Stimulated activated CD4-positive, alpha-beta T cell treated with anti-CD3 and anti-CD28 coated beads, Interleukin-12 subunit alpha, Interleukin-12 subunit beta, amount 100 ng/mL, for 4 hours (primary cell): ENCODE measurements around the gene DNAJC24.

Source experiments
- DNase-seq: peaks from one replicate; pipeline ENCODE4 v3.0.0-alpha.2; 2020

DNAJC24 gene

GRCh38 chr11:31417357-31417756, 47.7 kb downstream of the DNAJC24 start:
- DNase-seq, result no peak

DNA sequence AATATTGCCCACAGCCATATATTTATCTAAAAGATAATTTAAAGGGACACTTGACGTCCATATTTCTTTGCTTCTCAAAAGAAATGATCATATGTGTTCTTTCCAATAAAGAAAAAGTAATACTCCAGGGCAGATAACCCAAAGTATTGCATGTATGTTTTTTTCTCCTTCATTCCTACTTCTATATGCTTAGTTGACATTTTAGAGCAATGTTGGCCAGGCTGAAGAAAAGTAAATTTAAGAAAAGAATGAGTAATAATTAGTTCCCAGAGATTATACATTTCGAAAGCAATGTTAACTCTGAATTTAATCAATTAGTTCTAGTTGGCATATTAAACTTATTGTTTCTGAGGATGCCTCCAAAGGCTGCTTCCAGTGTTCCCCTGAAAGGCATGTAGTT, 48.2 kb downstream of the DNAJC24 start:
- DNase-seq, result no peak

DNA sequence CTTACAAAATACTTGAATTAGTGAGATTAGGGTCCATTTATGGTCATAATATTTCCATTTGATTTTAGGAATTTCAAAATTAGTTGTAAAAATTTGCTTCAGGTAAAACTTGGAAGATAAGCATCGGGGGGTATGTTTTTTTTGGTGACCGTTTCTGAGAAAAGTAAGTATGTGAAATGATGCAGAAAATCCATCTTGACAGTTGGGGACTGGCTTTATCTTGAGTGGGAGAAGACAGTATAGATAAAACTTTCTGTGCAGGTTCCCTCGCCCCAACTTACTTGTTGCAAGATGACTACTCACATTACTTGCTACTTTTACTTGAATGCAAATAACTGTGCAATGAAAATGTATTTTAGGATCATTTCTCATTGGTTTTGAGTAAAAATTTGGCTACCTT, 49.5 kb downstream of the DNAJC24 start:
- no peak for DNase-seq

DNA sequence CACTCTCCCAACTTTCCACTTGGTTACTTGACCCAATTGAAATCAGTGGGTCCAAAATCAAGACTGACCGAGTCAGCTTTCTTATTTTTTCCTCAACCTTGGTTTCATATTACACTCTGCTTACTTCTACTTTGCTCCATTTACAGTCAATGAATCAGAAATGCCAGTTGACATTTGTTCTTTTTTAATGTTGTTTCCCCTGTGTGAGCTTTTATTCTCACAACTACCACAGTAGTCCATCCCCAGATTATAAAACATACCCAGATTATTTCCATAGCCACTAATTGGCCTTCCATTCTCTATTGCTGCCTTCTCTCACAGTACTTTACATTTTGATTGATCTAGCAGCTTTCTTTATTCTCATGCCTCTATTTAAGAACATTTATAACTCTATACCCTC, 50.0 kb downstream of the DNAJC24 start:
- DNase-seq, result no peak

DNA sequence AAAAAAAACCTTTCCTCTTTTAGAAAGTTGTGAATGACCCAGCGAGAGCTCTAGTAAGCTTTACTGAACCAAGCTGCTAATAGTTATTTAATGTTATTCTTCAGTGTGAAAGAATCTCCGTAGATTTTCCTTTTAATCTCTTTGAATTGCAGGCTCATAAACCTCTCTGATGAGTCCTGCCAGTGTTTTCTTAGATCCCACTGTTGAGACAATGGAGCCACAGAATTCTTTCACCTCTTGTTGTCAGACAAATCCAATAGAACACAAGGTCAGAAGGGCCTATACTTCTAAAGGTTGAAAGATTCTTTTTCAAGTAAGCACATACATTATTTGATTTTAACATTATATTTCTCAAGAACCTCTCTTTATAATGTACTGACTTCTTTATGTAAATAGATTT, 52.2 kb downstream of the DNAJC24 start:
- no peak for DNase-seq

DNA sequence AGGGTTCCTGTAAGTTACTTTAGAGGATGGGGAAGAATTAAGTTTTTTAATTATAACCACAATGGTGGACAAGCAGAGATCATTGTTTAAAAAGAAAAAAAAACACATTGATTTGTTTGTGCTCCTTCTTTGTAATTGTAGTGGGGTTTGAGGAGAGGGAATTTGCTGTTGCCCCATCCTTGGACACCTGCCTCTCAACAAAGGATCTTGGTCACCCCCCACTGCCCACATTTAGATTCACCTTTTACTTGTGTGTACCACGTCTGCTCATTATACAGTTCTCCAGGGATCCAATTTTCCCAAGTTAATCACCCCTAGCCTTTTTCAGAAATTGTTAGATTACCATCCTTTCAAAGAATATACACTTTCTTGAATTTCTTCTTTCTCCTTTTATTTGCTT, 53.0 kb downstream of the DNAJC24 start:
- DNase-seq, result no peak

- no peak for DNase-seq
Observed at GRCh38 chr11:31424652-31425051, 55.0 kb downstream of the DNAJC24 start.

- DNase-seq, result no peak
Observed at GRCh38 chr11:31433851-31434250, 64.2 kb downstream of the DNAJC24 start.

- no peak for DNase-seq
Observed at GRCh38 chr11:31437742-31438435, 68.2 kb downstream of the DNAJC24 start.

DNA sequence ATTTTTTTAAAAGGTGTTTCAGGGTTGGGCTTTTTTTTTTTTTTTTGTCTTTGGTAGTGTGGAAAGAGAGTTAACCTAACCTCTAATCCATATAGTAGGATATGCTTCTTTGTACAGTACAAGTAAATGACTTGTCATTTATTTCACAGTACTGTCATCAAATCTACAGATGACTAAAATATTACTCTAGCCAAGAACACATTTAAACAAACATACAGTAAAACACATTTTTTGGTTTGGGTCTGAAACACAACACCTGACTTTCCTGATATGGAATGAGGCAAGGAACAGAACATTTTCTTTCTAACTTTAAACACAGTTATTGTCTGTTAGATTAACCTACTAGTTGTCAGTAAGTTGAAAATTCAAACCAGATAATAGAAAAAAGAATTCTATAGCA, 71.6 kb downstream of the DNAJC24 start:
- DNase-seq, result no peak

DNA sequence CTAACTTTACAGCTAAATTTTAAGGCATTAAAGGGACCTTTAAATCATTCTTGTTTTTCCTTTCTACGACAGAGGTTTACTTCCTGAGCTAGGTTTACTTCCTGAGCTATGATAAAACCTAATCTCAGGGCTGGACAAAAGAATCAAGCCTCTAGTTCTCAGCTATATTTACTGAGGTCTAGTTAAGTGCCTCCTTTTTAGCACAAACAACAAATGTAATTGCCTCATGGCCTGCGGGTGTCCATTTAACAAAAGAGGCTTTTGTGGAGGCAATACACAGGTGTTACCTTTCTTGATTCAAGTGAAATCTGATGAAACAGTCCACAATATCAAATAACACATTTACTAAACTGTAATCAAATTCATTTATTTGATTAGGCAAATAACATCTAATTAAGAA, 72.4 kb downstream of the DNAJC24 start:
- no peak for DNase-seq

- no peak for DNase-seq
Observed at GRCh38 chr11:31443802-31444201, 74.1 kb downstream of the DNAJC24 start.

- no peak for DNase-seq
Observed at GRCh38 chr11:31445621-31446020, 76.0 kb downstream of the DNAJC24 start.

DNA sequence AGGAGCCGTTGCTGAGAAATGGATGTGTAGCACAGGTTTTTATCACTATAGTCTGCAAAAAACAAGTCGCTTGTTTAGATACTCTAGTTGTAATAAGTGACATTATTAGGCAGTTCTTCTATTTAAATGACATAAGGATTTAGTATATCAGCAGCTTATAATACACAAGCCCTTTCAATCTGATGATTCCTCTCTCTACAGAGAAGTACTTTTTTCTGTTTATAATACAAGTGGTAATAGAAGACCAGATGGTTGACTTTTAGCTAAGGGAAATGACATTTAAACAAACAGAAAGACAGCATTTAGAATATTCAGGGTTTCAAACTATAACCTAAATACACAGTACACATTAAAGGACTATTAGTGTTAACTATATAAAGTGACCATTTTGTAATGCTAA, 79.4 kb downstream of the DNAJC24 start:
- DNase-seq, result no peak

- DNase-seq, result no peak
Observed at GRCh38 chr11:31450841-31451240, 81.2 kb downstream of the DNAJC24 start.

- DNase-seq, result no peak
Observed at GRCh38 chr11:31455177-31455576, 85.5 kb downstream of the DNAJC24 start.

DNA sequence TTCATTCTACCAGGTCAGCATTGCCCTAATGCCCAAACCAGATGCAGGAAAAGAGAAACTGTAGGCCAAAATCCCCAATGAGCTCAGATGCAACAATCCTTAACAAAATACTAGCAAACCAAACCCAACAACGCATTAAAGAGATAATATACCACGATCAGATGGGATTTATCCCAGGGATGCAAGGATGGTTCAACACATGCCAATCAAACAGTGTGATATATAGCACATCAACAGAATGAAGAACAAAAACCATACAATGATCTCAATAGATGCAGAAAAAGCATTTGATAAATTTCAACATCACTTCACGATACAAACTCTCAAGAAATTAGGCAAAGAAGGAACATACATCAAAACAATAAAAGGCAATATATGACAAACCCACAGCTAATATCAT, 94.8 kb downstream of the DNAJC24 start:
- DNase-seq, result no peak

- no peak for DNase-seq
Observed at GRCh38 chr11:31474083-31474482, 104.4 kb downstream of the DNAJC24 start.

- DNase-seq, result no peak
Observed at GRCh38 chr11:31477528-31478222, 108.0 kb downstream of the DNAJC24 start.

GRCh38 chr11:31478223-31478590, 108.5 kb downstream of the DNAJC24 start:
- no peak for DNase-seq

DNA sequence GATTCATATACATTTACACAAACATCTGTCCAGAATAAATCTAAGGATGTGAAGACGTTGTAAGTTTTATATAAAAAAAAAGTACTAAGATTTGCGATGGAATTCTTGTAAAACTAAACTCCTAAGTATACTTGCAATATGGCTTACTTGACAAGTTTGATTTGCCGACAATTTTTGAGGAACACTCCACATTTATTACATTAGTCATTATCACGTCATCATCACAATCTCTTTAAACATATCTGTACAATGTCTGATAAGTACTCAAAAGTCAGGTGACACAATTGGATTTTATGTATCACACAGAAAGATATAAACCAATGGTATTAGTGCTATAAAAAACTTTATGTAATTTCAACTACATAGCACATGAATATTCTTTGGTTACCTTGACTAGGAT, 109.4 kb downstream of the DNAJC24 start:
- DNase-seq, result no peak

GRCh38 chr11:31480930-31481329, 111.3 kb downstream of the DNAJC24 start:
- no peak for DNase-seq
